ENCODE measurements around the gene MPRIP. TPM values are rescaled to one million over a fixed set of nuclear protein-coding genes. Genes with fewer than 3 reads are reported as not detected.

Gene MPRIP
- polyA plus RNA-seq, 1 of the 3 experiments (the other 2 are of a cell fraction): 64.4 TPM

DNA sequence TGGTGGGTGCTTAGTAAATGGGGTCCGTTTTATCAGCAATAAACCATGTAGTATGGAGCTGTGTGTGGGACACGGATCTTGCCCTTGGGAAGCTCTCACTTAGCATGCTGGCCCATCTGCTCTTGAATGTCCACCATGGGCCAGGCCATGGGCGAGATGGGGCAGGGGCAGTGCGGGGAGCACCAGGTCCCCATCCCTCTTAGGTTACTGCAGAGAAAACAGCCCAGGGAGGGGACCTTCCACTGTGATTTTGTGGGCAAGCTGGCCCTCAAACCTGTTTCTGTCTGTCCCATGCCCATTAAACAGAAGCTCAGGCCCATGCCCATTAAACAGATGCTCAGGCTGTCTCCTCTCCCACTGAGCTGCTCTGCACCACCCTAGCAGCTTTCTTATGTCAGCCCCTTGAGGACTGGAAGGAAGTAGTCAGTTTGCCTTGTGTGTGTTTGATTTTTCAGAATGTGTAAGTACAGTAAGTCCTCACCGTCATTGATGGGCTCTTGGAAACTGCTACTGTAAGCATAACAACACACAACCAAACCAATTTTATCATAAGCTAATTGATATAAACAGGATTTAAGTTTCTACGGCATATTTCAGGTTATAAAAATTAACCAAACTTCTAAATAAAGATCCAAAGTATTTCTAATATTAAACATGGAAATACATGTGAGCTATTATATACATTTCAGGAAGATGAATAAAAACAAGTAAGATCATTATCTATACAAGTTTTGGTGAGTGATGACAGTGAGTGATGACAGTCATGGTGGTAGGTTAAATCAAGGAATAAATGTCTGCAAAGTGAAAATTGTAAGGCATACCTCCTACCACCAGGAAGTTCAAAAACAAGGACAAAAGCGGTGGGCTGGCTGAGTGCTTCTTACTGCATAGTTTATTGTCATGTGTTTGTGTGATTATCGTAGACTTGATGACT, 11.5 kb downstream of the MPRIP start:
- Histone ChIP-seq H3K36me3 (replicated peaks in 1 of 2; ENCODE audit: control insufficient read depth in 1 of 2, insufficient read depth in 2 of 2, low read length in 1 of 2) (peaks cover 0 to 10% of the 10 kb centered on the region in 2 experiments), H3K27me3 (ENCODE audit: insufficient read depth) (no peaks in the 10 kb centered on the region), H3K9me3 (no peaks in the 10 kb centered on the region), H3K9ac (no peak overlapping the region), H3K79me2 (ENCODE audit: insufficient read depth) (peaks cover 100% of the 10 kb centered on the region), H3K9me2 (no peaks in the 10 kb centered on the region), H3K4me1 (ENCODE audit: control insufficient read depth in 1 of 2, insufficient read depth in 2 of 2, low read depth in 1 of 2, low read length in 1 of 2) (peaks cover 0 to 41% of the 10 kb centered on the region in 2 experiments; a peak in 2 of 4 replicates), H3F3A (replicated peaks; ENCODE audit: insufficient read depth) (no peaks in the 10 kb centered on the region), H3K27ac (ENCODE audit: low read depth in 2 of 2, low read length in 1 of 2) (no peak overlapping the region), H3K4me2 (no peak overlapping the region), H3K4me3 (ENCODE audit: low read depth in 2 of 2, low read length in 1 of 2) (no peak overlapping the region), H4K20me1 (ENCODE audit: insufficient read depth) (peaks cover 98% of the 10 kb centered on the region), H2AFZ (ENCODE audit: low read depth) (no peak overlapping the region)
- TF ChIP-seq YY1 (IDR thresholded peaks at IDR 0.05; ENCODE audit: low read depth): no peak
- TF ChIP-seq ELF1 (IDR thresholded peaks at IDR 0.05): no peak
- no peak for TF ChIP-seq GABPA (IDR thresholded peaks at IDR 0.05; ENCODE audit: low read depth)
- ChIA-PET POLR2A (no interaction called here), CTCF (interaction anchor here (1.1 to 1.2 kb wide), 2 partner anchors 12 to 56 kb away, joined by 3 read pairs; no protein-coding TSS in a partner anchor)
- DNase-seq: no peak
- 97% methylated on average over 8 of the region's 8 CpGs for WGBS (ENCODE audit: low lambda C conversion rate)

DNA sequence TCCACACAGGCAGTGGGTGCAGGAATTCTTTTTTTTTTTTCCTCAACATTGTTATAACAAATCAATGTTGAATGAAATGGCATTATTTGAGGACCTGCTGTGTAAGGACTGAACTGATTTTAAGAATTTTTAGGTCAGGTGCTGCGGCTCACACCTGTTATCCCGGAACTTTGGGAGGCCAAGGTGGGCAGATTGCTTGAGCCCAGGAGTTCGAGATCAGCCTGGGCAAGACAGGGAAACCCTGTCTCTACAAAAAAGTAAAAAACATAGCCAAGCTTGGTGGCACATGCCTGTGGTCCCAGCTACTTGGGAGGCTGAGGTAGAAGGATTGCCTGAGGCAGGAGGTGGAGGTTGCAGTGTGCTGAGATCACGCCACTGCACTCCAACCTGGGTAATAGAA, 12.4 kb downstream of the MPRIP start:
- Histone ChIP-seq H4K20me1 (ENCODE audit: insufficient read depth) (peaks cover 98% of the 10 kb centered on the region), H3K4me2 (no peak overlapping the region), H3K27me3 (ENCODE audit: insufficient read depth) (no peaks in the 10 kb centered on the region), H3F3A (replicated peaks; ENCODE audit: insufficient read depth) (no peaks in the 10 kb centered on the region), H3K79me2 (ENCODE audit: insufficient read depth) (peaks cover 100% of the 10 kb centered on the region), H3K4me1 (ENCODE audit: control insufficient read depth in 1 of 2, insufficient read depth in 2 of 2, low read depth in 1 of 2, low read length in 1 of 2) (peaks cover 0 to 48% of the 10 kb centered on the region in 2 experiments; a peak in 2 of 4 replicates), H3K9me2 (no peaks in the 10 kb centered on the region), H3K4me3 (ENCODE audit: low read depth in 2 of 2, low read length in 1 of 2) (no peak overlapping the region), H3K36me3 (replicated peaks in 1 of 2; ENCODE audit: control insufficient read depth in 1 of 2, insufficient read depth in 2 of 2, low read length in 1 of 2) (peaks cover 0 to 15% of the 10 kb centered on the region in 2 experiments), H3K27ac (ENCODE audit: low read depth in 2 of 2, low read length in 1 of 2) (no peak overlapping the region), H3K9ac (no peak overlapping the region), H3K9me3 (no peaks in the 10 kb centered on the region), H2AFZ (ENCODE audit: low read depth) (no peak overlapping the region)
- 96% methylated on average over 4 of the region's 4 CpGs for whole genome bisulfite sequencing (ENCODE audit: low lambda C conversion rate)
- POLR2A ChIA-PET: no interaction called here
- no peak for DNase-seq
- CTCF ChIA-PET: interaction anchor here (0.6 to 1.1 kb wide), 2 partner anchors 54 to 467 kb away, joined by 3 read pairs; no protein-coding TSS in a partner anchor
- TF ChIP-seq, protein P1, sequence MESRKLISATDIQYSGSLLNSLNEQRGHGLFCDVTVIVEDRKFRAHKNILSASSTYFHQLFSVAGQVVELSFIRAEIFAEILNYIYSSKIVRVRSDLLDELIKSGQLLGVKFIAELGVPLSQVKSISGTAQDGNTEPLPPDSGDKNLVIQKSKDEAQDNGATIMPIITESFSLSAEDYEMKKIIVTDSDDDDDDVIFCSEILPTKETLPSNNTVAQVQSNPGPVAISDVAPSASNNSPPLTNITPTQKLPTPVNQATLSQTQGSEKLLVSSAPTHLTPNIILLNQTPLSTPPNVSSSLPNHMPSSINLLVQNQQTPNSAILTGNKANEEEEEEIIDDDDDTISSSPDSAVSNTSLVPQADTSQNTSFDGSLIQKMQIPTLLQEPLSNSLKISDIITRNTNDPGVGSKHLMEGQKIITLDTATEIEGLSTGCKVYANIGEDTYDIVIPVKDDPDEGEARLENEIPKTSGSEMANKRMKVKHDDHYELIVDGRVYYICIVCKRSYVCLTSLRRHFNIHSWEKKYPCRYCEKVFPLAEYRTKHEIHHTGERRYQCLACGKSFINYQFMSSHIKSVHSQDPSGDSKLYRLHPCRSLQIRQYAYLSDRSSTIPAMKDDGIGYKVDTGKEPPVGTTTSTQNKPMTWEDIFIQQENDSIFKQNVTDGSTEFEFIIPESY (IDR thresholded peaks at IDR 0.05; ENCODE audit: borderline replicate concordance, low read depth): no peak
- no peak for TF ChIP-seq TAF1 (IDR thresholded peaks at IDR 0.05; ENCODE audit: borderline replicate concordance, low read depth, low read length)
- TF ChIP-seq MEF2A (IDR thresholded peaks at IDR 0.05; ENCODE audit: borderline replicate concordance, low read depth): no peak
- TF ChIP-seq CHD2 (IDR thresholded peaks at IDR 0.05; ENCODE audit: low read length, partially characterized antibody): no peak
- TF ChIP-seq, protein P2, sequence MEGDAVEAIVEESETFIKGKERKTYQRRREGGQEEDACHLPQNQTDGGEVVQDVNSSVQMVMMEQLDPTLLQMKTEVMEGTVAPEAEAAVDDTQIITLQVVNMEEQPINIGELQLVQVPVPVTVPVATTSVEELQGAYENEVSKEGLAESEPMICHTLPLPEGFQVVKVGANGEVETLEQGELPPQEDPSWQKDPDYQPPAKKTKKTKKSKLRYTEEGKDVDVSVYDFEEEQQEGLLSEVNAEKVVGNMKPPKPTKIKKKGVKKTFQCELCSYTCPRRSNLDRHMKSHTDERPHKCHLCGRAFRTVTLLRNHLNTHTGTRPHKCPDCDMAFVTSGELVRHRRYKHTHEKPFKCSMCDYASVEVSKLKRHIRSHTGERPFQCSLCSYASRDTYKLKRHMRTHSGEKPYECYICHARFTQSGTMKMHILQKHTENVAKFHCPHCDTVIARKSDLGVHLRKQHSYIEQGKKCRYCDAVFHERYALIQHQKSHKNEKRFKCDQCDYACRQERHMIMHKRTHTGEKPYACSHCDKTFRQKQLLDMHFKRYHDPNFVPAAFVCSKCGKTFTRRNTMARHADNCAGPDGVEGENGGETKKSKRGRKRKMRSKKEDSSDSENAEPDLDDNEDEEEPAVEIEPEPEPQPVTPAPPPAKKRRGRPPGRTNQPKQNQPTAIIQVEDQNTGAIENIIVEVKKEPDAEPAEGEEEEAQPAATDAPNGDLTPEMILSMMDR (IDR thresholded peaks at IDR 0.05): no peak
- no peak for TF ChIP-seq RCOR1 (IDR thresholded peaks at IDR 0.05; ENCODE audit: low read length)
- TF ChIP-seq, protein P3, sequence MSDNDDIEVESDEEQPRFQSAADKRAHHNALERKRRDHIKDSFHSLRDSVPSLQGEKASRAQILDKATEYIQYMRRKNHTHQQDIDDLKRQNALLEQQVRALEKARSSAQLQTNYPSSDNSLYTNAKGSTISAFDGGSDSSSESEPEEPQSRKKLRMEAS (IDR thresholded peaks at IDR 0.05; ENCODE audit: low read depth): no peak
- no peak for TF ChIP-seq EZH2phosphoT487 (IDR thresholded peaks at IDR 0.05; ENCODE audit: borderline replicate concordance, low read depth)
- no peak for TF ChIP-seq NFIC (IDR thresholded peaks at IDR 0.05; ENCODE audit: borderline replicate concordance)
- no peak for TF ChIP-seq FOXM1 (IDR thresholded peaks at IDR 0.05; ENCODE audit: low read depth)
- no peak for TF ChIP-seq SMC3 (IDR thresholded peaks at IDR 0.05; ENCODE audit: low read depth, low read length)
- no peak for TF ChIP-seq FOXJ3 (CRISPR knock-in tag; IDR thresholded peaks at IDR 0.05)
- TF ChIP-seq RAD21 (IDR thresholded peaks at IDR 0.05; ENCODE audit: low read length): no peak
- TF ChIP-seq FOSL2 (IDR thresholded peaks at IDR 0.05; ENCODE audit: borderline replicate concordance, low read depth): no peak
- no peak for TF ChIP-seq MXI1 (IDR thresholded peaks at IDR 0.05; ENCODE audit: low read depth, low read length)
